Activated CD4-positive, alpha-beta T cell treated with anti-CD3 and anti-CD28 coated beads, Interleukin-2, Interleukin-6, amounts not matched to agents 100 ng/mL and 50 ng/mL, durations not matched to agents 16 hours and 8 hours (primary cell): ENCODE measurements around the gene LACC1.
A peak's percentile ranks its signal among the peaks of the same experiment; 100 is the strongest.

ENCODE experiments used
- DNase-seq: peaks from one replicate; pipeline ENCODE4 v3.0.0-alpha.2; 2020

Gene LACC1

GRCh38 chr13:43894438-43894837 is 14.7 kb downstream of the LACC1 start:
- DNase-seq: no peak

GRCh38 chr13:43895940-43896339 is 16.2 kb downstream of the LACC1 start:
- DNase-seq: no peak

GRCh38 chr13:43905435-43906031 is 25.8 kb downstream of the LACC1 start:
- peak; percentile 56 for DNase-seq

- peak; percentile 22 for DNase-seq
These were observed 28.7 kb downstream of the LACC1 start for GRCh38 chr13:43908156-43909126.

- DNase-seq: no peak
These were observed 31.2 kb downstream of the LACC1 start for GRCh38 chr13:43910856-43911255.

- DNase-seq: no peak
These were observed 31.6 kb downstream of the LACC1 start for GRCh38 chr13:43911278-43911677.

- DNase-seq: no peak
These were observed 32.2 kb downstream of the LACC1 start for GRCh38 chr13:43911871-43912270.

GRCh38 chr13:43915451-43915850 is 35.7 kb downstream of the LACC1 start:
- no peak for DNase-seq

- DNase-seq: no peak
These were observed 37.1 kb downstream of the LACC1 start for GRCh38 chr13:43916828-43917227.

- DNase-seq: no peak
These were observed 38.9 kb downstream of the LACC1 start for GRCh38 chr13:43918636-43919035.

- DNase-seq: no peak
These were observed 41.4 kb downstream of the LACC1 start for GRCh38 chr13:43920965-43921674.

- no peak for DNase-seq
These were observed 45.0 kb downstream of the LACC1 start for GRCh38 chr13:43924549-43925245.

GRCh38 chr13:43929947-43930346 is 50.2 kb downstream of the LACC1 start:
- no peak for DNase-seq

- no peak for DNase-seq
These were observed 53.7 kb downstream of the LACC1 start for GRCh38 chr13:43933378-43933777.

GRCh38 chr13:43934273-43934672 is 54.6 kb downstream of the LACC1 start:
- DNase-seq: no peak

- DNase-seq: no peak
These were observed 56.2 kb downstream of the LACC1 start for GRCh38 chr13:43935878-43936277.

GRCh38 chr13:43936647-43937046 is 56.9 kb downstream of the LACC1 start:
- no peak for DNase-seq

- DNase-seq: no peak
These were observed 58.1 kb downstream of the LACC1 start for GRCh38 chr13:43937839-43938238.

GRCh38 chr13:43938449-43938848 is 58.7 kb downstream of the LACC1 start:
- DNase-seq: no peak

GRCh38 chr13:43939086-43939485 is 59.4 kb downstream of the LACC1 start:
- no peak for DNase-seq

GRCh38 chr13:43942286-43942685 is 62.6 kb downstream of the LACC1 start:
- DNase-seq: no peak
